ENCODE measurements around the gene CDCA5.

CDCA5 gene

GRCh38 chr11:65113361-65113756, 29.5 kb upstream of the CDCA5 start:
- Histone ChIP-seq H3K27me3 (ENCODE audit: insufficient read depth, insufficient read length) (no peaks in the 10 kb centered on the region), H3K4me3 (ENCODE audit: insufficient read length, low read depth) (peak overlapping the region; percentile 78), H3K9me3 (ENCODE audit: insufficient read depth, low read length) (no peaks in the 10 kb centered on the region), H3K4me1 (ENCODE audit: insufficient read depth, insufficient read length) (peaks cover 22% of the 10 kb centered on the region), H3K9ac (ENCODE audit: insufficient read length, low read depth) (peak overlapping the region; percentile 74), H3K36me3 (ENCODE audit: insufficient read depth, insufficient read length, low read length) (peaks cover 55% of the 10 kb centered on the region)
- TF ChIP-seq YY1 (IDR thresholded peaks at IDR 0.05; ENCODE audit: insufficient read depth, insufficient read length) (no peak), ZNF274 (IDR thresholded peaks at IDR 0.05; ENCODE audit: low read depth, low read length) (no peak), SUZ12 (IDR thresholded peaks at IDR 0.05; ENCODE audit: extremely low read depth, insufficient read depth, insufficient read length) (no peak)
- DNase-seq (ENCODE audit: low read depth, low spot score): no peak

GRCh38 chr11:65112546-65113360, 28.9 kb upstream of the CDCA5 start:
- DNase-seq (ENCODE audit: low read depth, low spot score): no peak
- peak overlapping the region; percentile 78 for H3K4me3 ChIP-seq (ENCODE audit: insufficient read length, low read depth)
- no peaks in the 10 kb centered on the region for H3K9me3 ChIP-seq (ENCODE audit: insufficient read depth, low read length)
- TF ChIP-seq YY1 (IDR thresholded peaks at IDR 0.05; ENCODE audit: insufficient read depth, insufficient read length) (no peak), SUZ12 (IDR thresholded peaks at IDR 0.05; ENCODE audit: extremely low read depth, insufficient read depth, insufficient read length) (no peak), ZNF274 (IDR thresholded peaks at IDR 0.05; ENCODE audit: low read depth, low read length) (no peak)
- H3K36me3 ChIP-seq (ENCODE audit: insufficient read depth, insufficient read length, low read length): peaks cover 53% of the 10 kb centered on the region
- H3K27me3 ChIP-seq (ENCODE audit: insufficient read depth, insufficient read length): no peaks in the 10 kb centered on the region
- H3K9ac ChIP-seq (ENCODE audit: insufficient read length, low read depth): peak overlapping the region; percentile 74
- H3K4me1 ChIP-seq (ENCODE audit: insufficient read depth, insufficient read length): peaks cover 22% of the 10 kb centered on the region

GRCh38 chr11:65111744-65112545, 28.1 kb upstream of the CDCA5 start, which contains the start of gene TM7SF2:
Gene TM7SF2 (plus strand): TSS chr11:65111872. CDS start chr11:65112016, 144 bp downstream.
- Histone ChIP-seq H3K27me3 (ENCODE audit: insufficient read depth, insufficient read length) (no peaks in the 10 kb centered on the region), H3K36me3 (ENCODE audit: insufficient read depth, insufficient read length, low read length) (peaks cover 61% of the 10 kb centered on the region), H3K9me3 (ENCODE audit: insufficient read depth, low read length) (no peaks in the 10 kb centered on the region), H3K4me1 (ENCODE audit: insufficient read depth, insufficient read length) (peaks cover 22% of the 10 kb centered on the region), H3K4me3 (ENCODE audit: insufficient read length, low read depth) (peak within 1 kb of the TSS; percentile 78), H3K9ac (ENCODE audit: insufficient read length, low read depth) (peak within 1 kb of the TSS; percentile 74)
- peak; percentile 94 for DNase-seq (ENCODE audit: low read depth, low spot score)
- no peak for TF ChIP-seq SUZ12 (IDR thresholded peaks at IDR 0.05; ENCODE audit: extremely low read depth, insufficient read depth, insufficient read length)
- no peak for TF ChIP-seq ZNF274 (IDR thresholded peaks at IDR 0.05; ENCODE audit: low read depth, low read length)
- no peak for TF ChIP-seq YY1 (IDR thresholded peaks at IDR 0.05; ENCODE audit: insufficient read depth, insufficient read length)

- DNase-seq (ENCODE audit: low read depth, low spot score): no peak
- Histone ChIP-seq H3K36me3 (ENCODE audit: insufficient read depth, insufficient read length, low read length) (peaks cover 56% of the 10 kb centered on the region), H3K9ac (ENCODE audit: insufficient read length, low read depth) (peak overlapping the region; percentile 46), H3K4me3 (ENCODE audit: insufficient read length, low read depth) (peak overlapping the region; percentile 78), H3K27me3 (ENCODE audit: insufficient read depth, insufficient read length) (no peaks in the 10 kb centered on the region), H3K9me3 (ENCODE audit: insufficient read depth, low read length) (no peaks in the 10 kb centered on the region), H3K4me1 (ENCODE audit: insufficient read depth, insufficient read length) (peaks cover 18% of the 10 kb centered on the region)
- no peak for TF ChIP-seq YY1 (IDR thresholded peaks at IDR 0.05; ENCODE audit: insufficient read depth, insufficient read length)
- no peak for TF ChIP-seq SUZ12 (IDR thresholded peaks at IDR 0.05; ENCODE audit: extremely low read depth, insufficient read depth, insufficient read length)
- TF ChIP-seq ZNF274 (IDR thresholded peaks at IDR 0.05; ENCODE audit: low read depth, low read length): no peak
Observed at GRCh38 chr11:65111159-65111743, 27.4 kb upstream of the CDCA5 start.

- DNase-seq (ENCODE audit: low read depth, low spot score): peak; percentile 79
- peak overlapping the region; percentile 54 for H3K9ac ChIP-seq (ENCODE audit: insufficient read length, low read depth)
- TF ChIP-seq SUZ12 (IDR thresholded peaks at IDR 0.05; ENCODE audit: extremely low read depth, insufficient read depth, insufficient read length): no peak
- no peak for TF ChIP-seq ZNF274 (IDR thresholded peaks at IDR 0.05; ENCODE audit: low read depth, low read length)
- TF ChIP-seq YY1 (IDR thresholded peaks at IDR 0.05; ENCODE audit: insufficient read depth, insufficient read length): no peak
- H3K27me3 ChIP-seq (ENCODE audit: insufficient read depth, insufficient read length): no peaks in the 10 kb centered on the region
- H3K9me3 ChIP-seq (ENCODE audit: insufficient read depth, low read length): no peaks in the 10 kb centered on the region
- peaks cover 56% of the 10 kb centered on the region for H3K36me3 ChIP-seq (ENCODE audit: insufficient read depth, insufficient read length, low read length)
- H3K4me3 ChIP-seq (ENCODE audit: insufficient read length, low read depth): no peak overlapping the region
- peaks cover 14% of the 10 kb centered on the region for H3K4me1 ChIP-seq (ENCODE audit: insufficient read depth, insufficient read length)
Observed at GRCh38 chr11:65110354-65110861, 26.6 kb upstream of the CDCA5 start.

GRCh38 chr11:65109231-65110198, 25.7 kb upstream of the CDCA5 start:
- no peak for TF ChIP-seq SUZ12 (IDR thresholded peaks at IDR 0.05; ENCODE audit: extremely low read depth, insufficient read depth, insufficient read length)
- TF ChIP-seq YY1 (IDR thresholded peaks at IDR 0.05; ENCODE audit: insufficient read depth, insufficient read length): no peak
- no peak for TF ChIP-seq ZNF274 (IDR thresholded peaks at IDR 0.05; ENCODE audit: low read depth, low read length)
- Histone ChIP-seq H3K9me3 (ENCODE audit: insufficient read depth, low read length) (no peaks in the 10 kb centered on the region), H3K4me1 (ENCODE audit: insufficient read depth, insufficient read length) (peaks cover 8% of the 10 kb centered on the region), H3K9ac (ENCODE audit: insufficient read length, low read depth) (no peak overlapping the region), H3K27me3 (ENCODE audit: insufficient read depth, insufficient read length) (no peaks in the 10 kb centered on the region), H3K36me3 (ENCODE audit: insufficient read depth, insufficient read length, low read length) (peaks cover 48% of the 10 kb centered on the region), H3K4me3 (ENCODE audit: insufficient read length, low read depth) (no peak overlapping the region)
- no peak for DNase-seq (ENCODE audit: low read depth, low spot score)

Data from NT2/D1 (cell line).